ENCODE results near the gene QDPR.

Gene QDPR

GRCh38 chr4:17511950-17512795 lies at the start of gene QDPR:
QDPR (minus strand) TSS chr4:17512090; CDS start chr4:17512054, 36 bp downstream.
- peak within 1 kb of the TSS; percentile 66 for H3K4me3 ChIP-seq (ENCODE audit: control insufficient read depth, low read depth, low read length)
- peak; percentile 52 for DNase-seq (ENCODE audit: low read depth)
- TF ChIP-seq CTCF (conservative IDR thresholded peaks at IDR 0.05; ENCODE audit: control insufficient read depth, insufficient read depth, low read depth, low read length), result no peak

GRCh38 chr4:17561195-17561909 lies 49.5 kb upstream of the QDPR start:
- no peak overlapping the region for H3K4me3 ChIP-seq (ENCODE audit: control insufficient read depth, low read depth, low read length)
- no peak for TF ChIP-seq CTCF (conservative IDR thresholded peaks at IDR 0.05; ENCODE audit: control insufficient read depth, insufficient read depth, low read depth, low read length)
- peak; percentile 93 for DNase-seq (ENCODE audit: low read depth)

- no peak for TF ChIP-seq CTCF (conservative IDR thresholded peaks at IDR 0.05; ENCODE audit: control insufficient read depth, insufficient read depth, low read depth, low read length)
- H3K4me3 ChIP-seq (ENCODE audit: control insufficient read depth, low read depth, low read length), result no peak overlapping the region
- no peak for DNase-seq (ENCODE audit: low read depth)
Measured at GRCh38 chr4:17560065-17560673, 48.3 kb upstream of the QDPR start.

DNA sequence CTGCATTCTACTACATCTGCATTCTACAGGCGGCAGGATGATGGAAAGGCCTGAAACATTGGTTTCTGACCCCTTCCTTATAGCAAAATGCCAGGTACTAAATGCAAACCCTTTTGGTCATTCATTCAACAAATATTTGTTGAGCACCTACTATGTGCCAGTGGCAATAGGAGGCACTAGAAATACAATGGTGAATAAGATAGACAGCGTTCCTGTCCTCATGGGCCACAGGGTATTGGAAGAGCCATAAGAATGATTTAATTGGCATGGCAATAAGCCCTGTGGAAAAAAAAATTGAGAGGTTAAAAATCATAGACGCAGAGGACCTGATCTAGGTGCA lies 47.8 kb upstream of the QDPR start:
- no peak for DNase-seq (ENCODE audit: low read depth)
- no peak overlapping the region for H3K4me3 ChIP-seq (ENCODE audit: control insufficient read depth, low read depth, low read length)
- no peak for TF ChIP-seq CTCF (conservative IDR thresholded peaks at IDR 0.05; ENCODE audit: control insufficient read depth, insufficient read depth, low read depth, low read length)

- no peak for DNase-seq (ENCODE audit: low read depth)
- TF ChIP-seq CTCF (conservative IDR thresholded peaks at IDR 0.05; ENCODE audit: control insufficient read depth, insufficient read depth, low read depth, low read length), result no peak
- H3K4me3 ChIP-seq (ENCODE audit: control insufficient read depth, low read depth, low read length), result no peak overlapping the region
Measured at GRCh38 chr4:17558941-17559708, 47.2 kb upstream of the QDPR start.

DNA sequence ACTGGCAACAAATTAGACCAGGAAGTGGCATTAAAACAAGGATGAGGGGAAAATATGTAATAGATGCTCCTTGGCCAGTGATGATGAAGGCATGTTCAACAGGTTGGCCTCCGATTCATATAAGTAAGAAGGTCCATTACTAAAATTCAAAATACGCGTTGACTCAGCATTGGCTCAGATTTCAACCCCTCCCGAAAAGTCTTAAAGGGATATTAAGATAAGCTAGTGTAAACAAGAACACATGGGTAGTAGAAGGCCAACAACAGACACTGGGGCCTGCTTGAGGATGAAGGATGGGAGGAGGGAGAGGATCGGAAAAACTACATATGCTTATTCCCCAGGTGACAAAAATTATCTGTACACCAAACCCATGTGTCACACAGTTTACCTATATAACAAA lies 46.0 kb upstream of the QDPR start:
- H3K4me3 ChIP-seq (ENCODE audit: control insufficient read depth, low read depth, low read length), result no peak overlapping the region
- DNase-seq (ENCODE audit: low read depth), result peak; percentile 44
- TF ChIP-seq CTCF (conservative IDR thresholded peaks at IDR 0.05; ENCODE audit: control insufficient read depth, insufficient read depth, low read depth, low read length), result no peak

Measured in fibroblast of mammary gland (primary cell).